OCI-LY1 (cell line): ENCODE measurements around the gene MYCBP2.

Source experiments
- EZH2 ChIP-seq: fragments of 200-600 bp; sonication (generic), shearing (Covaris generic); IDR thresholded peaks from 2 replicates; pipeline ENCODE4 v1.8.0; 2017; ENCODE audit warnings: borderline replicate concordance, mixed run types, mild to moderate bottlenecking, antibody characterized with exemption, low read length, moderate library complexity, mixed read lengths
- TF ChIP-seq, protein P1 (sequence below): fragments of 200-600 bp; sonication (generic), shearing (Covaris generic); IDR thresholded peaks from 2 replicates; pipeline ENCODE4 v1.5.1; 2017; ENCODE audit warnings: mild to moderate bottlenecking, antibody characterized with exemption, low read length, moderate library complexity, mixed read lengths

GRCh38 chr13:77289851-77290250 is 37.0 kb downstream of the MYCBP2 start:
- TF ChIP-seq, protein P1, sequence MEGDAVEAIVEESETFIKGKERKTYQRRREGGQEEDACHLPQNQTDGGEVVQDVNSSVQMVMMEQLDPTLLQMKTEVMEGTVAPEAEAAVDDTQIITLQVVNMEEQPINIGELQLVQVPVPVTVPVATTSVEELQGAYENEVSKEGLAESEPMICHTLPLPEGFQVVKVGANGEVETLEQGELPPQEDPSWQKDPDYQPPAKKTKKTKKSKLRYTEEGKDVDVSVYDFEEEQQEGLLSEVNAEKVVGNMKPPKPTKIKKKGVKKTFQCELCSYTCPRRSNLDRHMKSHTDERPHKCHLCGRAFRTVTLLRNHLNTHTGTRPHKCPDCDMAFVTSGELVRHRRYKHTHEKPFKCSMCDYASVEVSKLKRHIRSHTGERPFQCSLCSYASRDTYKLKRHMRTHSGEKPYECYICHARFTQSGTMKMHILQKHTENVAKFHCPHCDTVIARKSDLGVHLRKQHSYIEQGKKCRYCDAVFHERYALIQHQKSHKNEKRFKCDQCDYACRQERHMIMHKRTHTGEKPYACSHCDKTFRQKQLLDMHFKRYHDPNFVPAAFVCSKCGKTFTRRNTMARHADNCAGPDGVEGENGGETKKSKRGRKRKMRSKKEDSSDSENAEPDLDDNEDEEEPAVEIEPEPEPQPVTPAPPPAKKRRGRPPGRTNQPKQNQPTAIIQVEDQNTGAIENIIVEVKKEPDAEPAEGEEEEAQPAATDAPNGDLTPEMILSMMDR: no peak
- TF ChIP-seq EZH2: no peak
